ENCODE data around the gene EEF1AKMT1. TPM values are rescaled to one million over a fixed set of nuclear protein-coding genes. Genes with fewer than 3 reads are reported as not detected.
A peak's percentile ranks its signal among the peaks of the same experiment; 100 is the strongest.

Gene EEF1AKMT1
- total and polyA plus RNA-seq, 10 of the 15 experiments (the other 5 are each of a cell fraction or from before 2014, with no cell fraction given), result 7.9 to 44.5 (median 11.0) TPM

GRCh38 chr13:20703780-20704458, 69.8 kb downstream of the EEF1AKMT1 start (continued):
- TF ChIP-seq SMARCA5 (IDR thresholded peaks at IDR 0.05) (peak; percentile 72; the same call in 1 of the 2 replicates), TCF3 (IDR thresholded peaks at IDR 0.05; ENCODE audit: borderline replicate concordance, insufficient read depth, low read depth, low read length) (peak; percentile 86), CHD2 (IDR thresholded peaks at IDR 0.05; ENCODE audit: borderline replicate concordance, low read depth, low read length) (no peak), CHD1 (IDR thresholded peaks at IDR 0.05; ENCODE audit: low read depth, low read length) (no peak), HDGF (IDR thresholded peaks at IDR 0.05) (no peak), EP300 (IDR thresholded peaks at IDR 0.05; ENCODE audit: borderline replicate concordance in 1 of 2, control insufficient read depth in 1 of 2, low read depth in 2 of 2, low read length in 2 of 2) (no peak), POLR2AphosphoS5 (IDR thresholded peaks at IDR 0.05; ENCODE audit: low read length) (no peak), BHLHE40 (IDR thresholded peaks at IDR 0.05; ENCODE audit: borderline replicate concordance in 1 of 2, low read depth in 2 of 2, low read length in 1 of 2) (peak; percentile 44 to 85; a peak in 3 of 4 replicates)
- TF ChIP-seq, protein P1, sequence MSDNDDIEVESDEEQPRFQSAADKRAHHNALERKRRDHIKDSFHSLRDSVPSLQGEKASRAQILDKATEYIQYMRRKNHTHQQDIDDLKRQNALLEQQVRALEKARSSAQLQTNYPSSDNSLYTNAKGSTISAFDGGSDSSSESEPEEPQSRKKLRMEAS (IDR thresholded peaks at IDR 0.05; ENCODE audit: low read depth, low read length), result no peak

DNA sequence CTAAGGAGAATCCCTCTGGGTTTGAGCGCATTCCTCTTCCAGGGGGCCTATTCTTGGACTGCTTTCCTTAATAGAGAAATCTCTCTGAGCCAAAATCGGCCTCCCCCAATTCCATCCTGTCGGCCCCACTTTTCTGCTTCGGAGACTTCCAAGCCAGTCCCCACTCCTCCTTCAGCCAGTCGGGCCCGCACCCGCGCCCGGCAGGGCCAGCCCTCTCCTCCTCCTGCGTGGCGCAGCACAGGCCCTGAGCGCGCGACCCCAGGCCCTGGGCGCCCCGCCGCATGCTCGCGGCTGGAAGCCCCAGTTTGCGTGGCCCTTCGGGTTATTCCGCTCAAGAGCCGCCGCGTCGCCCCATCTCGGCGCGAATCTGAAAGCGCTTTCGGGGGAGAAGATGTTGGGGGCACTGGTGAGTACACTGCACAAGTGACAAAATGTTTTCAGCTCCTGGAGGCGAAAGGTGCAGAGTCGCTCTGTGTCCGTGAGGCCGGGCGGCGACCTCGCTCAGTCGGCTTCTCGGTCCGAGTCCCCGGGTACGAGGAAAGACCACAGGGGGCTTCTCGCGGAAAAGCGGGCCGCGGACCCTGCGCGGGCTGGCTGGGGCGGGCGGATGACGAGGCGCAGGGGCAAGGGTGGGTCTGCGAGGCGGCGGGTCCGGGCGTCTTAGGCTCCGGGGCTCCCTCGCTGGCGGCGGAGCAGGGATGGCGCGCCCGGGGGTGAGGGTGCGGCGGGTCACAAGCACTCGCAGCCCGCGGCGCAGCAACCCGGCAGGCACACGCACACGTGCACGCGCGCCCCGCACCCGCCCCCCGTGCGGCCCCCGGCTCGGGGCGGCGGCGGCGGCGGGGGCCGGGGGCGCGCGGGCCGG, 70.6 kb downstream of the EEF1AKMT1 start, which contains the start of gene IL17D:
TSS of gene IL17D (plus strand) at position 785 of the 865 bp plus-strand sequence. CDS start 303 bp downstream, outside the sequence.
- Histone ChIP-seq H3K79me2 (ENCODE audit: control insufficient read depth, insufficient read depth, low read length) (no peaks in the 10 kb centered on the region), H3K36me3 (ENCODE audit: control insufficient read depth in 2 of 2, insufficient read depth in 2 of 2, low read length in 1 of 2) (no peaks in the 10 kb centered on the region), H3K27ac (ENCODE audit: control insufficient read depth, insufficient read depth) (no peak within 1 kb of the TSS), H3K4me1 (ENCODE audit: control insufficient read depth, insufficient read depth, low read length) (peaks cover 6% of the 10 kb centered on the region), H2AFZ (ENCODE audit: control insufficient read depth, low read depth, low read length) (peak within 1 kb of the TSS; percentile 77), H3K4me3 (peak within 1 kb of the TSS; percentile 81), H3K27me3 (replicated peaks in 1 of 2; ENCODE audit: control insufficient read depth in 2 of 2, insufficient read depth in 2 of 2, low read length in 1 of 2) (no peaks in the 10 kb centered on the region), H3K9ac (ENCODE audit: control insufficient read depth, insufficient read depth, low read length) (peak within 1 kb of the TSS; percentile 55), H3K9me3 (replicated peaks; ENCODE audit: control insufficient read depth, insufficient read depth, low read length) (no peaks in the 10 kb centered on the region), H3K4me2 (ENCODE audit: control insufficient read depth, insufficient read depth) (peak within 1 kb of the TSS; percentile 99), H4K20me1 (ENCODE audit: control insufficient read depth, insufficient read depth) (no peaks in the 10 kb centered on the region)
- ChIA-PET RAD21 (ENCODE audit: unreplicated experiment) (no interaction called here), CTCF (interaction anchor here (1.0 to 1.2 kb wide), 2 partner anchors 128 to 207 kb away, joined by 3 read pairs; no protein-coding TSS in a partner anchor), POLR2A (no interaction called here), SMC1A (ENCODE audit: uncharacterized antibody, unreplicated experiment) (interaction anchor here (1.7 kb wide), 1 partner anchor 15 kb away, joined by 4 read pairs; no protein-coding TSS in a partner anchor)
- no peak for TF ChIP-seq ETV6 (conservative IDR thresholded peaks at IDR 0.05 in 1 of 2, IDR thresholded peaks at IDR 0.05 in 1 of 2; ENCODE audit: borderline replicate concordance in 1 of 2, low read depth in 1 of 2)
- no peak for TF ChIP-seq ASH2L (IDR thresholded peaks at IDR 0.05; ENCODE audit: borderline replicate concordance, low read depth)
- TF ChIP-seq STAT3 (IDR thresholded peaks at IDR 0.05; ENCODE audit: low read depth, low read length), result no peak
- TF ChIP-seq HCFC1 (IDR thresholded peaks at IDR 0.05; ENCODE audit: low read length), result no peak
- no peak for TF ChIP-seq BCL11A (IDR thresholded peaks at IDR 0.05; ENCODE audit: low read depth, low read length)
- TF ChIP-seq ZSCAN29 (IDR thresholded peaks at IDR 0.05), result no peak
- TF ChIP-seq ESRRA (IDR thresholded peaks at IDR 0.05; ENCODE audit: low read length), result no peak
- intact Hi-C loops (cut with micrococcal nuclease; ENCODE audit: unreplicated experiment) (loop anchor here (5.0 kb wide), 1 partner anchor 206 kb away; no protein-coding TSS in a partner anchor), in situ Hi-C loops (cut with MboI) (no loop called here)
- peak; percentile 40 for ATAC-seq
- DNase-seq (ENCODE audit: low read depth, low spot score), result no peak
- no peak for FAIRE-seq
- no TSS peak for BruUV-seq (replicated peaks)
- under 1% methylated on average over 50 of the region's 94 CpGs for WGBS (ENCODE audit: insufficient coverage, insufficient replicate concordance, low lambda C conversion rate, missing lambda C conversion rate)

All from GM12878 (cell line).